Naive B cell (primary cell): ENCODE measurements around the gene RIMBP2. TPM values are rescaled to one million over a fixed set of nuclear protein-coding genes. Genes with fewer than 3 reads are reported as not detected.

Experiments used
- ATAC-seq, 2 donors: fragments of 150-1000 bp; cut with Tn5 transposase; 2 replicates each; pipeline ENCODE4 v1.10.0; 2021; ENCODE audit warnings: low read depth in 2 of 2, mild to moderate bottlenecking in 2 of 2, moderate library complexity in 2 of 2
- DNase-seq: peaks from one replicate; pipeline ENCODE4 v3.0.0; 2022
- H3K27ac Mint-ChIP-seq, 6 donors: one replicate each; pipeline ENCODE4 v1.8.0; 2020 to 2022; ENCODE audit warnings: mild to moderate bottlenecking in 6 of 6, mixed read lengths in 6 of 6, moderate library complexity in 5 of 6, inconsistent platforms in 2 of 6
- H3K27me3 Mint-ChIP-seq, 3 donors: one replicate each; pipeline ENCODE4 v1.8.0; 2021 to 2022; ENCODE audit warnings: mixed read lengths in 3 of 3, mild to moderate bottlenecking in 1 of 3
- H3K36me3 Mint-ChIP-seq, 2 donors: one replicate each; pipeline ENCODE4 v1.8.0; 2020 to 2022; ENCODE audit warnings: mixed read lengths in 2 of 2, inconsistent platforms in 1 of 2, mild to moderate bottlenecking in 1 of 2
- H3K4me1 Mint-ChIP-seq, 3 donors: one replicate each; pipeline ENCODE4 v1.8.0; 2020 to 2022; ENCODE audit warnings: mixed read lengths in 3 of 3, inconsistent platforms in 1 of 3, mild to moderate bottlenecking in 1 of 3, moderate library complexity in 1 of 3
- H3K4me3 Mint-ChIP-seq, 8 donors: one replicate each; pipeline ENCODE4 v1.8.0; 2020 to 2022; ENCODE audit warnings: mild to moderate bottlenecking in 8 of 8, mixed read lengths in 8 of 8, moderate library complexity in 8 of 8, inconsistent platforms in 2 of 8
- H3K9me3 Mint-ChIP-seq, 7 donors: one replicate each; pipeline ENCODE4 v1.8.0; 2020 to 2022; ENCODE audit warnings: mixed read lengths in 7 of 7, mild to moderate bottlenecking in 5 of 7, inconsistent platforms in 2 of 7, moderate library complexity in 1 of 7
- polyA plus RNA-seq, 6 donors: library from polyadenylated mRNA; unstranded; fragments of 300-500 nt; fragmentation: Illumina TruSeq; gene quantifications; one replicate each; pipeline ENCODE4 v1.2.3, GENCODE V29; 2021; ENCODE audit warnings: low read depth in 6 of 6

Gene RIMBP2
- polyA plus RNA-seq, 6 donors from 2014 or later, result 0.04 TPM; not detected in 5

- H3K27me3 Mint-ChIP-seq, result peaks cover 0 to 5% (median 0%) of the 10 kb centered on the region in 3 donors
- ATAC-seq, result no peak
- H3K4me1 Mint-ChIP-seq, result peaks cover 0 to 1% (median 0%) of the 10 kb centered on the region in 3 donors
- H3K9me3 Mint-ChIP-seq, result peaks cover 0 to 9% (median 3%) of the 10 kb centered on the region in 7 donors
- no peaks in the 10 kb centered on the region for H3K36me3 Mint-ChIP-seq
- no peak overlapping the region for H3K27ac Mint-ChIP-seq
- DNase-seq, result no peak
- H3K4me3 Mint-ChIP-seq, result no peak overlapping the region
Measured at GRCh38 chr12:130576371-130576816, 139.7 kb downstream of the RIMBP2 start.

GRCh38 chr12:130574402-130574801 lies 141.7 kb downstream of the RIMBP2 start:
- Mint-ChIP-seq H3K27me3 (peaks cover 0 to 5% (median 0%) of the 10 kb centered on the region in 3 donors), H3K4me3 (peak overlapping the region in 1 of 8 donors; percentile 37)

GRCh38 chr12:130573766-130574165 lies 142.3 kb downstream of the RIMBP2 start:
- ATAC-seq (no peak), DNase-seq (no peak)
- H3K4me3 Mint-ChIP-seq, result no peak overlapping the region
- peaks cover 0 to 5% (median 0%) of the 10 kb centered on the region in 3 donors for H3K27me3 Mint-ChIP-seq
- H3K9me3 Mint-ChIP-seq, result peaks cover 0 to 9% (median 0%) of the 10 kb centered on the region in 7 donors
- no peaks in the 10 kb centered on the region for H3K36me3 Mint-ChIP-seq
- H3K4me1 Mint-ChIP-seq, result no peaks in the 10 kb centered on the region
- no peak overlapping the region for H3K27ac Mint-ChIP-seq

More at GRCh38 chr12:130574402-130574801, 141.7 kb downstream of the RIMBP2 start:
- ATAC-seq, result no peak
- Mint-ChIP-seq H3K27ac (no peak overlapping the region), H3K36me3 (no peaks in the 10 kb centered on the region), H3K4me1 (no peaks in the 10 kb centered on the region), H3K9me3 (peaks cover 0 to 9% (median 2%) of the 10 kb centered on the region in 7 donors)
- DNase-seq, result no peak

GRCh38 chr12:130573235-130573634 lies 142.9 kb downstream of the RIMBP2 start:
- Mint-ChIP-seq H3K9me3 (peaks cover 0 to 5% (median 0%) of the 10 kb centered on the region in 7 donors), H3K4me1 (no peaks in the 10 kb centered on the region), H3K27me3 (peaks cover 0 to 5% (median 0%) of the 10 kb centered on the region in 3 donors), H3K36me3 (no peaks in the 10 kb centered on the region), H3K4me3 (no peak overlapping the region), H3K27ac (no peak overlapping the region)
- ATAC-seq (no peak), DNase-seq (no peak)

GRCh38 chr12:130572553-130572952 lies 143.5 kb downstream of the RIMBP2 start:
- H3K4me1 Mint-ChIP-seq, result no peaks in the 10 kb centered on the region
- DNase-seq (no peak), ATAC-seq (no peak)
- H3K4me3 Mint-ChIP-seq, result no peak overlapping the region
- no peaks in the 10 kb centered on the region for H3K36me3 Mint-ChIP-seq
- H3K27ac Mint-ChIP-seq, result peak overlapping the region in 1 of 6 donors; percentile 1
- peaks cover 0 to 5% (median 0%) of the 10 kb centered on the region in 3 donors for H3K27me3 Mint-ChIP-seq
- peaks cover 0 to 8% (median 0%) of the 10 kb centered on the region in 7 donors for H3K9me3 Mint-ChIP-seq

GRCh38 chr12:130571734-130572133 lies 144.4 kb downstream of the RIMBP2 start:
- Mint-ChIP-seq H3K9me3 (peaks cover 0 to 8% (median 3%) of the 10 kb centered on the region in 7 donors), H3K27me3 (peaks cover 0 to 5% (median 0%) of the 10 kb centered on the region in 3 donors), H3K4me1 (no peaks in the 10 kb centered on the region), H3K27ac (peak overlapping the region in 1 of 6 donors; percentile 61), H3K4me3 (no peak overlapping the region), H3K36me3 (no peaks in the 10 kb centered on the region)
- ATAC-seq (no peak), DNase-seq (no peak)

GRCh38 chr12:130571089-130571488 lies 145.0 kb downstream of the RIMBP2 start:
- Mint-ChIP-seq H3K36me3 (no peaks in the 10 kb centered on the region), H3K9me3 (peaks cover 0 to 9% (median 4%) of the 10 kb centered on the region in 7 donors), H3K27me3 (peaks cover 0 to 5% (median 0%) of the 10 kb centered on the region in 3 donors), H3K4me1 (no peaks in the 10 kb centered on the region), H3K4me3 (no peak overlapping the region), H3K27ac (no peak overlapping the region)
- ATAC-seq (no peak), DNase-seq (no peak)

GRCh38 chr12:130569521-130569920 lies 146.6 kb downstream of the RIMBP2 start:
- H3K36me3 Mint-ChIP-seq, result no peaks in the 10 kb centered on the region
- no peak overlapping the region for H3K27ac Mint-ChIP-seq

GRCh38 chr12:130568501-130568900 lies 147.6 kb downstream of the RIMBP2 start:
- no peaks in the 10 kb centered on the region for H3K36me3 Mint-ChIP-seq
- H3K27ac Mint-ChIP-seq, result no peak overlapping the region
- DNase-seq, result no peak
- no peaks in the 10 kb centered on the region for H3K4me1 Mint-ChIP-seq
- H3K9me3 Mint-ChIP-seq, result peaks cover 6 to 27% (median 11%) of the 10 kb centered on the region in 7 donors
- no peak overlapping the region for H3K4me3 Mint-ChIP-seq
- ATAC-seq, result no peak
- H3K27me3 Mint-ChIP-seq, result peaks cover 0 to 5% (median 0%) of the 10 kb centered on the region in 3 donors

More at GRCh38 chr12:130569521-130569920, 146.6 kb downstream of the RIMBP2 start:
- Mint-ChIP-seq H3K9me3 (peaks cover 4 to 21% (median 7%) of the 10 kb centered on the region in 7 donors), H3K27me3 (peaks cover 0 to 5% (median 0%) of the 10 kb centered on the region in 3 donors), H3K4me1 (no peaks in the 10 kb centered on the region), H3K4me3 (no peak overlapping the region)
- ATAC-seq (no peak), DNase-seq (no peak)

- H3K4me3 Mint-ChIP-seq, result no peak overlapping the region
- no peak overlapping the region for H3K27ac Mint-ChIP-seq
- peaks cover 0 to 5% (median 0%) of the 10 kb centered on the region in 3 donors for H3K27me3 Mint-ChIP-seq
Measured at GRCh38 chr12:130568041-130568440, 148.1 kb downstream of the RIMBP2 start.

GRCh38 chr12:130566446-130567155 lies 149.5 kb downstream of the RIMBP2 start:
- no peaks in the 10 kb centered on the region for H3K36me3 Mint-ChIP-seq
- no peak overlapping the region for H3K27ac Mint-ChIP-seq
- ATAC-seq, result no peak
- H3K27me3 Mint-ChIP-seq, result no peaks in the 10 kb centered on the region
- H3K9me3 Mint-ChIP-seq, result peaks cover 6 to 27% (median 11%) of the 10 kb centered on the region in 7 donors
- no peaks in the 10 kb centered on the region for H3K4me1 Mint-ChIP-seq
- no peak overlapping the region for H3K4me3 Mint-ChIP-seq
- no peak for DNase-seq

More at GRCh38 chr12:130568041-130568440, 148.1 kb downstream of the RIMBP2 start:
- no peaks in the 10 kb centered on the region for H3K36me3 Mint-ChIP-seq
- DNase-seq, result no peak
- no peak for ATAC-seq
- no peaks in the 10 kb centered on the region for H3K4me1 Mint-ChIP-seq
- H3K9me3 Mint-ChIP-seq, result peaks cover 6 to 27% (median 11%) of the 10 kb centered on the region in 7 donors

- H3K4me1 Mint-ChIP-seq, result no peaks in the 10 kb centered on the region
- H3K36me3 Mint-ChIP-seq, result no peaks in the 10 kb centered on the region
- no peak overlapping the region for H3K27ac Mint-ChIP-seq
- H3K27me3 Mint-ChIP-seq, result peaks cover 0 to 4% (median 0%) of the 10 kb centered on the region in 3 donors
- H3K9me3 Mint-ChIP-seq, result peaks cover 6 to 27% (median 12%) of the 10 kb centered on the region in 7 donors
- no peak overlapping the region for H3K4me3 Mint-ChIP-seq
- ATAC-seq (no peak), DNase-seq (no peak)
Measured at GRCh38 chr12:130565189-130565588, 150.9 kb downstream of the RIMBP2 start.

GRCh38 chr12:130563323-130563722 lies 152.8 kb downstream of the RIMBP2 start:
- DNase-seq (no peak), ATAC-seq (no peak)
- H3K4me3 Mint-ChIP-seq, result no peak overlapping the region
- peaks cover 6 to 27% (median 12%) of the 10 kb centered on the region in 7 donors for H3K9me3 Mint-ChIP-seq
- no peak overlapping the region for H3K27ac Mint-ChIP-seq
- H3K36me3 Mint-ChIP-seq, result no peaks in the 10 kb centered on the region
- no peaks in the 10 kb centered on the region for H3K4me1 Mint-ChIP-seq
- H3K27me3 Mint-ChIP-seq, result peaks cover 0 to 4% (median 0%) of the 10 kb centered on the region in 3 donors

GRCh38 chr12:130562716-130563115 lies 153.4 kb downstream of the RIMBP2 start:
- H3K4me3 Mint-ChIP-seq, result no peak overlapping the region
- H3K9me3 Mint-ChIP-seq, result peaks cover 6 to 27% (median 11%) of the 10 kb centered on the region in 7 donors
- DNase-seq, result no peak
- H3K27ac Mint-ChIP-seq, result no peak overlapping the region
- H3K27me3 Mint-ChIP-seq, result peaks cover 0 to 8% (median 0%) of the 10 kb centered on the region in 3 donors
- H3K36me3 Mint-ChIP-seq, result no peaks in the 10 kb centered on the region
- no peaks in the 10 kb centered on the region for H3K4me1 Mint-ChIP-seq
- no peak for ATAC-seq
